HepG2 (cell line): ENCODE data around the gene ABCG8. TPM values are rescaled to one million over a fixed set of nuclear protein-coding genes. Genes with fewer than 3 reads are reported as not detected.

ENCODE experiments used
- ATAC-seq: fragments of 200-7000 bp; cut with Tn5 transposase; 3 replicates; pipeline ENCODE4 v1.9.1; 2020; ENCODE audit warnings: mild to moderate bottlenecking, moderate library complexity
- Bru-seq: library from RNA; stranded (reverse); fragments of 400-500 nt; gene quantifications from one replicate; lab custom pipeline; 2021; lab: Mats Ljungman, UMichigan
- BruChase-seq, 2 experiments: library from RNA; stranded (reverse); fragments of 400-500 nt; gene quantifications; one replicate each; lab custom pipeline; 2021; lab: Mats Ljungman, UMichigan
- BruUV-seq: library from RNA; stranded (reverse); fragments of 400-500 nt; replicated peaks from 2 replicates; lab custom pipeline; 2021; lab: Mats Ljungman, UMichigan
- CTCF ChIA-PET: fragments of 300-600 bp; formaldehyde crosslinking; extraction: SDS; loops from one replicate; lab custom pipeline; 2021; ENCODE audit warnings: low total read pairs, inconsistent platforms, low intra/inter-chr PET ratio; lab: Yijun Ruan, JAX
- POLR2A ChIA-PET: fragments of 350-600 bp; sonication (Branson Sonifier 250); formaldehyde crosslinking; loops from one replicate; lab custom pipeline; 2020; ENCODE audit warnings: antibody characterized with exemption, inconsistent platforms; lab: Yijun Ruan, JAX
- DNase-seq: peaks from one replicate; pipeline ENCODE4 v3.0.0-alpha.2; 2015; ENCODE audit warnings: low spot score
- FAIRE-seq: peaks from 3 replicates; lab custom pipeline; 2011; peaks lifted over from hg19 to GRCh38; lab: Jason Lieb, UNC
- H2AFZ ChIP-seq: one replicate; pipeline ENCODE4 v1.6.1; 2011; ENCODE audit warnings: low read length, inconsistent platforms
- H3K27ac ChIP-seq: fragments of 300-600 bp; 3 replicates; pipeline ENCODE4 v1.8.0; 2011; ENCODE audit warnings: mixed run types, mild to moderate bottlenecking, mixed read lengths, low read length, inconsistent platforms; ENCODE audit not compliant: insufficient read depth; ENCODE audit errors: extremely low read length
- H3K27me3 ChIP-seq, 2 experiments: fragments of 200-600 bp in 1 of 2; 2 replicates in 1 of 2; 3 replicates in 1 of 2; pipeline versions ENCODE4 v1.6.0 to v1.8.0; 2011; ENCODE audit warnings: low read length in 2 of 2, mild to moderate bottlenecking in 2 of 2, moderate library complexity in 2 of 2, inconsistent platforms in 1 of 2; ENCODE audit not compliant: insufficient read depth in 2 of 2, control insufficient read depth in 1 of 2
- H3K36me3 ChIP-seq, 2 experiments: fragments of 200-600 bp in 1 of 2; replicated peaks in 1 of 2; 2 replicates in 1 of 2; 3 replicates in 1 of 2; pipeline versions ENCODE4 v1.5.1 to v1.8.0; 2011; ENCODE audit warnings: low read length in 2 of 2, inconsistent platforms in 1 of 2; ENCODE audit not compliant: insufficient read depth in 2 of 2, control insufficient read depth in 1 of 2
- H3K4me1 ChIP-seq: 2 replicates; pipeline ENCODE4 v1.5.1; 2012; ENCODE audit warnings: low read length, inconsistent platforms; ENCODE audit not compliant: insufficient read depth
- H3K4me2 ChIP-seq: 2 replicates; pipeline ENCODE4 v1.6.0; 2011; ENCODE audit warnings: low read depth, low read length, inconsistent platforms
- H3K4me3 ChIP-seq, 3 experiments: fragments of 200-600 bp in 1 of 3; sonication (generic), shearing (Covaris generic) in 1 of 3; replicated peaks in 1 of 3; 2 replicates each; pipeline ENCODE4 v1.5.1; 2011 to 2016; ENCODE audit warnings: low read length in 3 of 3, inconsistent platforms in 2 of 3, low read depth in 2 of 3, mild to moderate bottlenecking in 2 of 3, control low read depth in 1 of 3, mixed read lengths in 1 of 3; ENCODE audit not compliant: insufficient read depth in 1 of 3
- H3K79me2 ChIP-seq: one replicate; pipeline ENCODE4 v1.6.1; 2011; ENCODE audit warnings: low read length, inconsistent platforms; ENCODE audit not compliant: insufficient read depth
- H3K9ac ChIP-seq: 2 replicates; pipeline ENCODE4 v1.6.0; 2011; ENCODE audit warnings: mild to moderate bottlenecking, low read depth, low read length, inconsistent platforms; ENCODE audit not compliant: insufficient read depth
- H3K9me3 ChIP-seq: 2 replicates; pipeline ENCODE4 v1.5.1; 2012; ENCODE audit warnings: mild to moderate bottlenecking, low read length
- H4K20me1 ChIP-seq: 2 replicates; pipeline ENCODE4 v1.6.0; 2011; ENCODE audit warnings: inconsistent platforms, mild to moderate bottlenecking, low read length, moderate library complexity; ENCODE audit not compliant: insufficient read depth
- NR2F2 ChIP-seq: IDR thresholded peaks from 2 replicates; pipeline ENCODE4 v1.6.1; 2012; ENCODE audit warnings: low read depth, inconsistent platforms, borderline replicate concordance
- PATZ1 ChIP-seq: sonication (generic); formaldehyde crosslinking; IDR thresholded peaks from 2 replicates; pipeline ENCODE4 v1.4.0; 2020; ENCODE audit warnings: missing genetic modification reagents
- RAD51 ChIP-seq: fragments of 450-650 bp; IDR thresholded peaks from 2 replicates; pipeline ENCODE4 v1.6.1; 2016; ENCODE audit warnings: borderline replicate concordance
- ZFX ChIP-seq: sonication (generic); formaldehyde crosslinking; IDR thresholded peaks from 2 replicates; pipeline ENCODE4 v1.4.0; 2020; ENCODE audit warnings: mild to moderate bottlenecking, low read depth, missing genetic modification reagents, moderate library complexity
- ZNF446 ChIP-seq: sonication (generic); formaldehyde crosslinking; IDR thresholded peaks from 2 replicates; pipeline ENCODE4 v1.5.0; 2020; ENCODE audit warnings: mild to moderate bottlenecking, missing genetic modification reagents
- ZNF710 ChIP-seq: sonication (generic); formaldehyde crosslinking; IDR thresholded peaks from 2 replicates; pipeline ENCODE4 v1.5.0; 2020; ENCODE audit warnings: mild to moderate bottlenecking, missing genetic modification reagents, borderline replicate concordance
- WGBS: methylation state at CpG from one replicate; pipeline ENCODE4 v1.1.6; 2017; ENCODE audit warnings: low lambda C conversion rate; 5-methylcytosine and 5-hydroxymethylcytosine counted together
- in situ Hi-C: cut with HindIII; loops from 2 replicates; pipeline ENCODE4 v1.10.0; 2017; ENCODE audit warnings: low pct_unique_long_range_greater_than_20kb; ENCODE audit not compliant: extremely low pct_ligation_motif_present
- intact Hi-C: fragments of 100-400 bp; cut with micrococcal nuclease; formaldehyde crosslinking; loops from one replicate; pipeline ENCODE4 v1.10.0; 2022; ENCODE audit not compliant: unreplicated experiment
- long read RNA-seq, 2 experiments: library from RNA in 1 of 2; library from polyadenylated mRNA in 1 of 2; stranded (forward) in 1 of 2; unstranded in 1 of 2; transcript quantifications; one replicate each; pipeline ENCODE4 v2.0.0, GENCODE V29; 2019 to 2022
- polyA minus RNA-seq, 3 experiments: library from RNA; depleted of rRNA, polyadenylated mRNA; stranded (reverse); fragments of >200 nt; gene quantifications; 2 replicates each; pipeline ENCODE4 v1.2.3, GENCODE V29; 2011; ENCODE audit warnings: low replicate concordance in 1 of 3
- polyA plus RNA-seq, 8 experiments: library from polyadenylated mRNA; depleted of rRNA in 3 of 8; stranded (reverse) in 7 of 8; unstranded in 1 of 8; fragments of >200 nt; fragmentation: Illumina TruSeq in 4 of 8; extraction: Trizol in 4 of 8; gene quantifications; 2 replicates each; pipeline versions ENCODE4 v1.2.1 to v1.2.3, GENCODE V29; 2011 to 2016; ENCODE audit warnings: low read depth in 4 of 8, missing spikeins in 1 of 8, mixed read lengths in 1 of 8; ENCODE audit not compliant: insufficient read depth in 1 of 8
- total RNA-seq, 5 experiments: library from RNA; depleted of rRNA; stranded (reverse); fragments of >200 nt; fragmentation: Illumina TruSeq; extraction: Trizol; gene quantifications; 2 replicates each; pipeline ENCODE4 v1.2.3, GENCODE V29; 2016; ENCODE audit warnings: low read depth in 1 of 5
- TF ChIP-seq, protein P1 (sequence below): sonication (generic); formaldehyde crosslinking; IDR thresholded peaks from 2 replicates; pipeline ENCODE4; 2020; ENCODE audit warnings: missing genetic modification reagents, mild to moderate bottlenecking, borderline replicate concordance
- TF ChIP-seq, protein P2 (sequence below): sonication (generic); formaldehyde crosslinking; IDR thresholded peaks from 2 replicates; pipeline ENCODE4 v1.4.0; 2020; ENCODE audit warnings: mild to moderate bottlenecking, missing genetic modification reagents

ABCG8 gene
- total RNA-seq (2016; rRNA removed; fragmentation: Illumina TruSeq; extraction: Trizol) (6.8 and 8.8 TPM in 2 replicates), polyA plus RNA-seq (2011; rRNA removed) (8.1 and 10.0 TPM in 2 replicates), polyA minus RNA-seq (2011; rRNA and poly(A)+ RNA removed; ENCODE audit: low replicate concordance) (0.05 and 27.2 TPM in 2 replicates), Bru-seq, nascent RNA (percentile 61 among the genes with signal in this experiment), BruChase-seq, experiment 1, labeled RNA remaining after a 6-hour chase (percentile 58 among the genes with signal in this experiment), BruChase-seq, experiment 2, labeled RNA remaining after a 2-hour chase (percentile 60 among the genes with signal in this experiment)
- total RNA-seq (2016; cell fraction: cytosol; rRNA removed; fragmentation: Illumina TruSeq; extraction: Trizol; ENCODE audit: low read depth) = 0.88 and 1.2 TPM in 2 replicates
- 6.9 and 9.5 TPM in 2 replicates for total RNA-seq (2016; cell fraction: insoluble cytoplasmic fraction; rRNA removed; fragmentation: Illumina TruSeq; extraction: Trizol)
- 4.1 and 4.5 TPM in 2 replicates for total RNA-seq (2016; cell fraction: membrane; rRNA removed; fragmentation: Illumina TruSeq; extraction: Trizol)
- 14.4 and 15.5 TPM in 2 replicates for total RNA-seq (2016; cell fraction: nucleus; rRNA removed; fragmentation: Illumina TruSeq; extraction: Trizol)
- polyA plus RNA-seq (2011; cell fraction: cytosol; rRNA removed) = 6.5 and 7.5 TPM in 2 replicates
- 18.9 and 20.1 TPM in 2 replicates for polyA plus RNA-seq (2011; cell fraction: nucleus; rRNA removed)
- polyA plus RNA-seq (2012) = 8.7 and 11.5 TPM in 2 replicates
- 1.5 and 1.8 TPM in 2 replicates for polyA plus RNA-seq (2016; cell fraction: cytosol; fragmentation: Illumina TruSeq; extraction: Trizol; ENCODE audit: low read depth)
- polyA plus RNA-seq (2016; cell fraction: insoluble cytoplasmic fraction; fragmentation: Illumina TruSeq; extraction: Trizol; ENCODE audit: low read depth) = 6.3 and 8.4 TPM in 2 replicates
- 2.7 and 2.9 TPM in 2 replicates for polyA plus RNA-seq (2016; cell fraction: membrane; fragmentation: Illumina TruSeq; extraction: Trizol; ENCODE audit: low read depth)
- 23.7 and 27.2 TPM in 2 replicates for polyA plus RNA-seq (2016; cell fraction: nucleus; fragmentation: Illumina TruSeq; extraction: Trizol; ENCODE audit: insufficient read depth, low read depth)
- 6.4 and 6.6 TPM in 2 replicates for polyA minus RNA-seq (2011; cell fraction: cytosol; rRNA and poly(A)+ RNA removed)
- 12.2 and 14.0 TPM in 2 replicates for polyA minus RNA-seq (2011; cell fraction: nucleus; rRNA and poly(A)+ RNA removed)
- long read RNA-seq, experiment 1, full-length matches to known transcripts = 4 of 8 reads
- long read RNA-seq, experiment 1, partial matches to known transcripts = 0 of 8 reads
- long read RNA-seq, experiment 1, other reads (novel, unspliced or antisense) = 4 of 8 reads
- long read RNA-seq, experiment 2, full-length matches to known transcripts = 8 of 22 reads
- long read RNA-seq, experiment 2, partial matches to known transcripts = 2 of 22 reads
- long read RNA-seq, experiment 2, other reads (novel, unspliced or antisense) = 12 of 22 reads

- 5% methylated on average over 18 of the region's 20 CpGs for WGBS
- Histone ChIP-seq H3K27me3 (no peaks in the 10 kb centered on the region), H3K4me1 (peaks cover 57% of the 10 kb centered on the region)
- TF ChIP-seq ZNF446 = peak; percentile 86; the same call in 1 of the 2 replicates
- no peak for TF ChIP-seq RAD51
- TF ChIP-seq ZFX (CRISPR knock-in tag) = peak; percentile 95
- TF ChIP-seq ZNF710 (CRISPR knock-in tag) = peak; percentile 55; the same call in 1 of the 2 replicates
- 0 out of 2 replicates have a peak, but pooled peaks have one; percentile 56 for TF ChIP-seq NR2F2
- TF ChIP-seq, protein P1, sequence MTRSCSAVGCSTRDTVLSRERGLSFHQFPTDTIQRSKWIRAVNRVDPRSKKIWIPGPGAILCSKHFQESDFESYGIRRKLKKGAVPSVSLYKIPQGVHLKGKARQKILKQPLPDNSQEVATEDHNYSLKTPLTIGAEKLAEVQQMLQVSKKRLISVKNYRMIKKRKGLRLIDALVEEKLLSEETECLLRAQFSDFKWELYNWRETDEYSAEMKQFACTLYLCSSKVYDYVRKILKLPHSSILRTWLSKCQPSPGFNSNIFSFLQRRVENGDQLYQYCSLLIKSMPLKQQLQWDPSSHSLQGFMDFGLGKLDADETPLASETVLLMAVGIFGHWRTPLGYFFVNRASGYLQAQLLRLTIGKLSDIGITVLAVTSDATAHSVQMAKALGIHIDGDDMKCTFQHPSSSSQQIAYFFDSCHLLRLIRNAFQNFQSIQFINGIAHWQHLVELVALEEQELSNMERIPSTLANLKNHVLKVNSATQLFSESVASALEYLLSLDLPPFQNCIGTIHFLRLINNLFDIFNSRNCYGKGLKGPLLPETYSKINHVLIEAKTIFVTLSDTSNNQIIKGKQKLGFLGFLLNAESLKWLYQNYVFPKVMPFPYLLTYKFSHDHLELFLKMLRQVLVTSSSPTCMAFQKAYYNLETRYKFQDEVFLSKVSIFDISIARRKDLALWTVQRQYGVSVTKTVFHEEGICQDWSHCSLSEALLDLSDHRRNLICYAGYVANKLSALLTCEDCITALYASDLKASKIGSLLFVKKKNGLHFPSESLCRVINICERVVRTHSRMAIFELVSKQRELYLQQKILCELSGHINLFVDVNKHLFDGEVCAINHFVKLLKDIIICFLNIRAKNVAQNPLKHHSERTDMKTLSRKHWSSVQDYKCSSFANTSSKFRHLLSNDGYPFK (CRISPR knock-in tag) = peak; percentile 64
- TF ChIP-seq, protein P2, sequence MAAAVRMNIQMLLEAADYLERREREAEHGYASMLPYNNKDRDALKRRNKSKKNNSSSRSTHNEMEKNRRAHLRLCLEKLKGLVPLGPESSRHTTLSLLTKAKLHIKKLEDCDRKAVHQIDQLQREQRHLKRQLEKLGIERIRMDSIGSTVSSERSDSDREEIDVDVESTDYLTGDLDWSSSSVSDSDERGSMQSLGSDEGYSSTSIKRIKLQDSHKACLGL = peak; percentile 60
- peak; percentile 49 for TF ChIP-seq PATZ1 (CRISPR knock-in tag)
These were observed at the start of gene ABCG8, which contains the start of gene ABCG5 for GRCh38 chr2:43838560-43839267. TSS of gene ABCG8 (plus strand) at chr2:43838971. CDS start at chr2:43839054, 83 bp downstream. TSS of gene ABCG5 (minus strand) at chr2:43838839. CDS start at chr2:43838679, 160 bp downstream.

More at GRCh38 chr2:43838560-43839267, at the start of gene ABCG8, which contains the start of gene ABCG5:
- H3K4me2 ChIP-seq = peak within 1 kb of the TSS; percentile 89
- peak within 1 kb of the TSS; percentile 78 for H3K27ac ChIP-seq
- no peaks in the 10 kb centered on the region for H4K20me1 ChIP-seq
- H3K9me3 ChIP-seq = no peaks in the 10 kb centered on the region
- H3K9ac ChIP-seq = peak within 1 kb of the TSS; percentile 79
- ChIA-PET POLR2A (interaction anchor here (0.9 to 2.9 kb wide), 7 partner anchors 13 to 67 kb away, joined by 3 to 9 read pairs (median 3); partner anchors contain the start of gene DYNC2LI1), CTCF (no interaction called here)
- H3K4me3 ChIP-seq = peak within 1 kb of the TSS; percentile 64 to 82 (median 79)
- FAIRE-seq = no peak
- peak; percentile 82 for DNase-seq
- H3K79me2 ChIP-seq = peaks cover 34% of the 10 kb centered on the region
- H2AFZ ChIP-seq = peak within 1 kb of the TSS; percentile 38
- in situ Hi-C loops = no loop called here
- peaks cover 2 to 19% of the 10 kb centered on the region in 2 experiments; a peak in 3 of 5 replicates for H3K36me3 ChIP-seq
- peak; percentile 87 for ATAC-seq
- no TSS peak for BruUV-seq
- intact Hi-C loops = loop anchor here (2.0 kb wide), 1 partner anchor 30 kb away; no protein-coding TSS in a partner anchor
